HL-60 (cell line): ENCODE measurements around the gene PICK1.

Experiments used
- DNase-seq, 2 experiments: peaks; one replicate each; pipeline ENCODE4 v3.0.0-alpha.2; 2010 to 2020; ENCODE audit warnings: low read depth in 1 of 2, low spot score in 1 of 2
- H3K27ac ChIP-seq: fragments of 250-450 bp; sonication (Bioruptor Pico); replicated peaks from 2 replicates; pipeline ENCODE4 v1.5.1; 2020; ENCODE audit warnings: mild to moderate bottlenecking, moderate library complexity
- H3K27me3 ChIP-seq: fragments of 250-450 bp; sonication (Bioruptor Pico); 2 replicates; pipeline ENCODE4 v1.5.1; 2021; ENCODE audit warnings: mild to moderate bottlenecking, moderate library complexity; ENCODE audit not compliant: insufficient read depth, poor library complexity, severe bottlenecking
- H3K4me3 ChIP-seq: replicated peaks from 2 replicates; pipeline ENCODE4 v1.5.1; 2011; ENCODE audit warnings: mild to moderate bottlenecking, control low read depth, low read length; ENCODE audit not compliant: insufficient read depth
- GABPA ChIP-seq: IDR thresholded peaks from 2 replicates; pipeline ENCODE4 v1.6.1; 2012; ENCODE audit warnings: low read depth
- POLR2AphosphoS5 ChIP-seq: IDR thresholded peaks from 2 replicates; pipeline ENCODE4 v1.6.1; 2012; ENCODE audit warnings: low read depth
- REST ChIP-seq: IDR thresholded peaks from 2 replicates; pipeline ENCODE4 v1.6.1; 2012; ENCODE audit warnings: low read depth; ENCODE audit not compliant: insufficient replicate concordance
- SPI1 ChIP-seq: IDR thresholded peaks from 2 replicates; pipeline ENCODE4 v1.6.1; 2012; ENCODE audit warnings: low read depth, mild to moderate bottlenecking, borderline replicate concordance
- TF ChIP-seq, protein P1 (sequence below): IDR thresholded peaks from one replicate; pipeline ENCODE4 v1.5.1; 2011; ENCODE audit warnings: low read length, control low read depth, inconsistent platforms; ENCODE audit not compliant: insufficient read depth

The PICK1 gene

GRCh38 chr22:38029901-38030300 is 27.3 kb upstream of the PICK1 start:
- TF ChIP-seq GABPA (no peak), REST (no peak), SPI1 (no peak), POLR2AphosphoS5 (no peak)
- TF ChIP-seq, protein P1, sequence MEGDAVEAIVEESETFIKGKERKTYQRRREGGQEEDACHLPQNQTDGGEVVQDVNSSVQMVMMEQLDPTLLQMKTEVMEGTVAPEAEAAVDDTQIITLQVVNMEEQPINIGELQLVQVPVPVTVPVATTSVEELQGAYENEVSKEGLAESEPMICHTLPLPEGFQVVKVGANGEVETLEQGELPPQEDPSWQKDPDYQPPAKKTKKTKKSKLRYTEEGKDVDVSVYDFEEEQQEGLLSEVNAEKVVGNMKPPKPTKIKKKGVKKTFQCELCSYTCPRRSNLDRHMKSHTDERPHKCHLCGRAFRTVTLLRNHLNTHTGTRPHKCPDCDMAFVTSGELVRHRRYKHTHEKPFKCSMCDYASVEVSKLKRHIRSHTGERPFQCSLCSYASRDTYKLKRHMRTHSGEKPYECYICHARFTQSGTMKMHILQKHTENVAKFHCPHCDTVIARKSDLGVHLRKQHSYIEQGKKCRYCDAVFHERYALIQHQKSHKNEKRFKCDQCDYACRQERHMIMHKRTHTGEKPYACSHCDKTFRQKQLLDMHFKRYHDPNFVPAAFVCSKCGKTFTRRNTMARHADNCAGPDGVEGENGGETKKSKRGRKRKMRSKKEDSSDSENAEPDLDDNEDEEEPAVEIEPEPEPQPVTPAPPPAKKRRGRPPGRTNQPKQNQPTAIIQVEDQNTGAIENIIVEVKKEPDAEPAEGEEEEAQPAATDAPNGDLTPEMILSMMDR = no peak
- no peak for DNase-seq
- H3K27me3 ChIP-seq = no peaks in the 10 kb centered on the region
- H3K4me3 ChIP-seq = no peak overlapping the region
- H3K27ac ChIP-seq = no peak overlapping the region

- DNase-seq = no peak
- Histone ChIP-seq H3K27ac (no peak overlapping the region), H3K4me3 (no peak overlapping the region), H3K27me3 (no peaks in the 10 kb centered on the region)
- TF ChIP-seq REST (no peak), SPI1 (no peak), POLR2AphosphoS5 (no peak), GABPA (no peak)
- TF ChIP-seq, protein P1 = no peak
Observed at GRCh38 chr22:38030311-38031133, 26.7 kb upstream of the PICK1 start.

- Histone ChIP-seq H3K27me3 (no peaks in the 10 kb centered on the region), H3K4me3 (no peak overlapping the region), H3K27ac (no peak overlapping the region)
- DNase-seq = no peak
- TF ChIP-seq GABPA = no peak
- no peak for TF ChIP-seq REST
- no peak for TF ChIP-seq SPI1
- TF ChIP-seq, protein P1 = no peak
- TF ChIP-seq POLR2AphosphoS5 = no peak
Observed at GRCh38 chr22:38031491-38031890, 25.7 kb upstream of the PICK1 start.
